HG03097 (cell line): ENCODE data around the gene MPEG1.

Experiments
- ATAC-seq: cut with Tn5 transposase; IDR thresholded peaks from one replicate; pipeline ENCODE4 v1.9.1; 2021; ENCODE audit not compliant: unreplicated experiment, low FRiP score

MPEG1 gene

GRCh38 chr11:59191095-59191494 is 21.6 kb downstream of the MPEG1 start:
- ATAC-seq = no peak

GRCh38 chr11:59189986-59190385 is 22.7 kb downstream of the MPEG1 start:
- no peak for ATAC-seq

DNA sequence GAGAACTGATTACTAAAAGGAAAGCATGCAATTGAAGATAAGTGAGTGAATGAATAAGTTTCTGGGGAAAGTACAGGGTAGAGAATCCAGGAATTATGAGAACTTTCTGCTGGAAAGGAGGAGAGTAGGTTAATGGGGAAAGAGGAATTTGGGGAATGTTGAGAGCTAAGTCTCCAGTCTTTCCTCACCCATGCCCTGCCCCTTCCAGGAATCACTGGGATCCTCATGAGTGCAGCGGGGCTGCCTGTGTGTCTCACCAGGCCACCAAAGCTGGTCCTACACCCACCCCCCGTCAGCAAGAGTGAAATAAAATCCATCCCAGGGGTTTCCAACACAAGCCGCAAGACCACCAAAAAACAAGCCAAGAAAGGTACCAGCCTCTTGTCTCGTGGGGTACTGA is 23.8 kb downstream of the MPEG1 start:
- ATAC-seq = no peak

DNA sequence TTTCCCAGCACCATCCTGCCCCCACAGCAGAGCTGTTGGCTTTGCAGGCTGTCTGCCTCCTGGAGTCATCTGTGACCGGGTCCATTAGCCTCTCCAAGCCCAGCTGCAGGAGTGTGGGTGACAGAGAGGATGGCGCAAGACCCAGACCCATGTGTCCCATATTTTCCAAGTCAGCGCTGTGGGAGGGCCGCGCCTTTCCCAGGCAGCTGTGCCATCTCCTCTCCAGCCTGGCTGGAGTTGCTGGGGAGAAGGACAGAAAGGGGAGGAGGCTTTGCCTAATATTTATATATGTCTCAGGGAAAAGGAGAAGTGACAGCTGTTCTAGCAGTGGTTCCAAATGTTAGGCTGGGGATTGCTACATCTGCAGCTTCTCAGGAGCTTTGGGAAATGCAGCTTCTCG is 25.1 kb downstream of the MPEG1 start:
- no peak for ATAC-seq

- ATAC-seq = no peak
Observed at GRCh38 chr11:59187035-59187434, 25.7 kb downstream of the MPEG1 start.

DNA sequence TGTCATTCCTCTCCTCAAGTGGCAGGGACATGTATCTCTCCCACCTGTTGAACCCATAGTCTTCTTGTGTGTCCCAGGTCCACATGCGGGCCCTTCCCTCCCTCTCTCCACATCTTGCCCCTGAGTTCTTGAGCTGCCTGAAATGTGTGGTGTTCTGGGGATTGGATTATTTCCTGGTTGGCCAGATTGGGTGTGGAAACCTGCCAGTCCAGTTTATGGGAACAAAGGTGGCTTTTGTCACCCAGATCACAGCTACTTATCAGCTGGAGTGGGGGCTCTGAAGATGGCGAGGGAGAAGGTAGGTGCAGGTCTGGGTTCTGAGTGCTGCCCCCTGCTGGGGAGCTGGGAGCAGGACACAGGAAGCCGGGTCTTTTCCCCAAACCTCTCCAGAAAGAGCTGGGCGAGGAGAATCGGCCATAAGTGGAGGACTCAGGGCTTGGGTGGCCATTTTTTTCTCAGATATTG is 26.6 kb downstream of the MPEG1 start:
- ATAC-seq = no peak

DNA sequence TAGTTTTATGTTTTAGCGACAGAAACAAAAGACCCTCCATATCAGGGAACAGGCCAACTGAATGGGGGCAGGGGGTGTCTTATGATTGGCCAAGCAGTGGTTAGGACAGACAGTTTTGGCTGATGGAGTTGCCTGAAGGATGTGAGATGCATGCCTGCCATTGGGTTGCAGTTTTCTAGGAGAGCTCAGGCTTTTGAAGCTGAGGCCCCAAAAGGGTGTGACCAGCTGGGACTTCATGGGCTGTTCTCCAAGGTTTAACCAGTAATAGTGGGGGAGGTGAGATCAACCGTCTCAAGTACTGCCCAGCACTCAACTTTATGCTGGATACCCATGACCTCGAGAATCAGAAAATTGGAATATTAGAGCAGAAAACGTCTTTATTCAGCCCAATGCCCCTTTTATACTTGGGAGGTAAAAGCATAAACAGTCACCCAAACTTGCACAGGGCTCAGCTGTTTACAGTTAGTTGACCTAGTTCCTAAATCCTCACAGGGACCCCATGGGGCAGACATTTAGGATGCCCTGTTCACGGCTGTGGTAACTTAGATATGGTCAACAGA is 27.3 kb downstream of the MPEG1 start:
- no peak for ATAC-seq

GRCh38 chr11:59184691-59185339 is 27.9 kb downstream of the MPEG1 start:
- no peak for ATAC-seq

DNA sequence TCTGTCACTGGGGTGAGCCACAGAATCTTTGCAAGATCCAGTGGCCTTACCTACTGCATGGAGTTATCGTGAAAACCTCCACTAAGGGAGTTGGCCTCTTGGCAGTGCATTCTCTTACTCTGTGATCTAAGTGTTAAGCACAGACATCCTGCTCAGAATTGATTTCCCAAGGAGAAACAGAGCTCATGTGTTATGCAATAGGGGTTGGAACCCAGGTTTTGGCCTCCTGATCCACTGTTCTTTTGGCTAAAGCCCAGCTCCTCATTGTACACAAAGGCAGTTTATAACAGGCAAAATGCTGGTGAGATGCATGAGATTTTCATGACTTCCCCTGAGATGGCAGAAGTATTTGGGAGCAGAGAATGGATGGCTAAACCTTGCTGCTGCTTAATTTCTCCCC is 29.0 kb downstream of the MPEG1 start:
- no peak for ATAC-seq

DNA sequence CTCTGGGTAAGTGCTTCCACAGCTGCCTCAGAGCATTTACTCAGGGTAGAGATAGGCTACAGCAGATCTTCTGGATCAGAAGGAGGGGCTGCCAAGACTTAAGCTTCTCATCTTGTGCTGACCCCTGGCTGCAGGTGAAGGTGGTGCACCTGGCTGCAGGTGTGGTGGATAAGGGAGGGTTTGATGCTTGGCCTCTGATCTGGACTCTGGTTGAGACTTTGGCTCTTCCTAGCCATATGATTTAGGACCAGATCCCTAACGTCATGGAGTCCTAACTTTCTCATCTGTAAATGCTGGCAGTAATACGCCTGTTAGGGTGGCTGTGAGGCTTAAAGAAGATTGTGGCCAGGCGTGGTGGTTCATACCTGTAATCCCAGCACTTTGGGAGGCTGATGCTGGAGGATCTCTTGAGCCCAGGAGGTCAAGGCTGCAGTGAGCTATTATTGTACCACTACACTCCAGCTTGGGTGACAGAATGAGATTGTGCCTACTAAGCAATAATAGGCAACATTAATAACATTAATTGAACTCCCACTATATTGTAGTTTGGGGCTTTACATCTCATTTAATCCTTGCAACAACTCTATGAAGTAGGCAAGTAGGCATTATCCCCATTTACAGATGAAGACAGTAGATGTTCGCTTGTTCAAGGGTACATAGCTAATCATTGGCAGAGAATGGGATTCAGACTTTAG is 30.1 kb downstream of the MPEG1 start:
- ATAC-seq = no peak

- ATAC-seq = no peak
Observed at GRCh38 chr11:59181746-59182456, 30.8 kb downstream of the MPEG1 start.

GRCh38 chr11:59180907-59181306 is 31.8 kb downstream of the MPEG1 start:
- no peak for ATAC-seq

- no peak for ATAC-seq
Observed at GRCh38 chr11:59180168-59180776, 32.5 kb downstream of the MPEG1 start.

DNA sequence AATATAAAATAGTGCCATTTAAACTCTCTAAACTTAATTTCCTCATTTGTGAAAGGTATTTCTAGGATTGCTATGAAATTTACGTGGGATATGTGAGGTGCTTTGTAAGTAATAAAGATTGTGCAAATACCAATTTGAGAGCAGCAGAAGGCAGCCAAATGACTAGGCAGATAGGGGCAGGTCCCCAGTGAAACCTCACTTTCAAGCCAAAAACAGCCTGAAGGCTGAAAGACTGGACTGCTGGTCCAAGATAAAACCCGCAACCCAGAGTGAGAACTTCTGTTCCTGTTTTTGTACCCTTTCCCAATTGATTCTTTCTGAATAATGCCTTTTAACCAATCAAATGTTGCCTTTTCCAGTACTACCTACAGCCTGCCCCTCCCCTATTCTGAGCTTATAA is 33.6 kb downstream of the MPEG1 start:
- ATAC-seq = no peak

- ATAC-seq = no peak
Observed at GRCh38 chr11:59178402-59178801, 34.3 kb downstream of the MPEG1 start.

- no peak for ATAC-seq
Observed at GRCh38 chr11:59176330-59176729, 36.4 kb downstream of the MPEG1 start.

DNA sequence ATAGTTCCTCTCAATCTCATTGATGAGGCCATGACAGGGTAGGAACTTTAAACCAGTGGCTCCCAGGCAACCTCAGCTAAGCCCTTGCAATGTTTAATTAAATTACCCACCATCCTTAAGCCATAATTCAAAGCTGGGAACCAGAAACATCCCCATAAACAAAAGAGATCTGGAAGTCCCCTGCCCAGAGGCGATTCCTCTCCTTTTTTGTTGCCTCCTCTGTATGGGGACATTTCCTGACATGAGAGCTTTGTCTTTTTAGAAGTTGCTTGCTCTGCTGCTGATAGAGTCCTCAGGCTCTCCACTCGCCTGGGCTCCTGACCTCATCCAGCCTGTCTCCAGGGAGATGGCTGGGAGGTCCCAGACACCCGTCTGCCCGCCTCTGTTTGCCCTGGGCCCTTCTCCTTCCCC is 37.6 kb downstream of the MPEG1 start:
- ATAC-seq = no peak

DNA sequence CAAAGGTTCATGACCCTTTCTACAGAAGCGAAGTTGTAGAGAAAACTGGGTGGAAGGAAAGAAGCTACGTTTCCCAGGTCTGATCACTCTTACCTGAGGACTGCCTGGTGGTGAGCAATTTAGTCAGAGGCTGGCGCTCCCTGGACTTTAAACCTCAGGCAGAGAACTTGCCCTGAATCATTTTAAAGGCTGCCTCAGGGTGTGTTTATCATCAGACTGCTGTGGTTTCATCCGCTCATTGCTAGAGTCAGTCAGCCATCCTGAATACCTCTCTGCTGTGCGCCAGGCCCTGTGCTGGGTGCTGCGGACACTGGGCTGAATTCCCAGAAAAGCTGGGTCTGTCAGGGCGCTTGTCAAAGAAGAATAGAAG is 38.1 kb downstream of the MPEG1 start:
- no peak for ATAC-seq

DNA sequence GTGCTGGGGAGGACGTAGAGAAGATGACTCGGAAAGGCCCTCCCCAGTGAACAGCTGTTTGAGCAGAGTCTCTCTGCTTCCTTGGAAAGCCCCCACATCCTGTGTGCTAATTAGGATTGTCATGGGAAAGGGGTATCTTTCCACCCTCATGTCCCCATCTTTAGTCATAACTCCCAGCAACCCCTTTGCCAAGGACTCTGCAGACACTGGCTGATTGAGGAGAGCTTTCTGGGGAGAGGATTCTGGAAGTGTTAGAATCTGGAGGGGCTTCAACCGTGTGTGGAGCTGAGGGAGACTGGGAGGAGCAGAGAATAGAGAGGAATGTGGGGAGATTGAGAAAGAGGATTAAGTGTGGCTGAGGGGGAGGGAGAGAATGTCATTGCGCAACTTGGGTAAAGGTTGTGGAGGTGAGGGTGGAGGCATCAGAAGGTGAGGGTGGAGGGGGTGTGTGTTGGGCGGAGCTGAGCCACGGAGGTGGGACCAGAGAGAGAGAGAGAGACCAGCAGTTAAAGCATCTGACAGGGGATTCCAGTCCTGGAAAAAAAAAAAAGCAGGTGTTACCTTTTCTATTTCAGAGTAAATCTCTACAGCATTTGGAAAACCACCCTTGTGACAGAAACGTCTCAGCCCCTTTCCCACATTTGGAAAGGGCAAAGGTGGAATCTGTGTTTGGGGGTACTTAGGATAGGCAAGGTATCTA is 38.6 kb downstream of the MPEG1 start:
- no peak for ATAC-seq
